Vagina (tissue), 2 donors: ENCODE data around the gene ATOSB. TPM values are rescaled to one million over a fixed set of nuclear protein-coding genes. Genes with fewer than 3 reads are reported as not detected.

ENCODE experiments used
- DNase-seq, 2 donors: peaks; one replicate each; pipeline ENCODE4 v3.0.0-alpha.2; 2017; ENCODE audit errors: extremely low spot score in 2 of 2
- H3K27ac ChIP-seq: fragments of 200-600 bp; sonication (generic); one replicate; pipeline ENCODE4 v1.5.1; 2019
- H3K27me3 ChIP-seq: fragments of 200-600 bp; sonication (generic); one replicate; pipeline ENCODE4 v1.5.1; 2019
- H3K36me3 ChIP-seq, 2 donors: fragments of 200-600 bp; sonication (generic); one replicate each; pipeline ENCODE4 v1.5.1; 2017 to 2019
- H3K4me1 ChIP-seq: fragments of 200-600 bp; sonication (generic); one replicate; pipeline ENCODE4 v1.5.1; 2019
- H3K4me3 ChIP-seq, 2 donors: fragments of 200-600 bp; sonication (generic); 1 replicate in 1 of 2; 2 replicates in 1 of 2; pipeline ENCODE4 v1.5.1; 2016 to 2019
- H3K9me3 ChIP-seq: fragments of 200-600 bp; sonication (generic); one replicate; pipeline ENCODE4 v1.5.1; 2019
- POLR2A ChIP-seq, 2 donors: fragments of 450-650 bp; IDR thresholded peaks; one replicate each; pipeline ENCODE4 v1.6.1; 2017; ENCODE audit warnings: antibody characterized with exemption in 2 of 2, mild to moderate bottlenecking in 2 of 2, moderate library complexity in 2 of 2
- POLR2AphosphoS5 ChIP-seq, 2 donors: sonication (generic); formaldehyde crosslinking; IDR thresholded peaks; one replicate each; pipeline ENCODE4 v1.9.0; 2017; ENCODE audit warnings: antibody characterized with exemption in 2 of 2, mild to moderate bottlenecking in 2 of 2, low read depth in 1 of 2; ENCODE audit not compliant: insufficient read depth in 1 of 2
- intact Hi-C: fragments of 100-400 bp; cut with DNase I; formaldehyde crosslinking; loops from one replicate; pipeline ENCODE4 v1.15.1; 2023
- total RNA-seq: library from RNA; depleted of rRNA; stranded (reverse); fragments of >200 nt; gene quantifications from one replicate; pipeline ENCODE4 v1.2.3, GENCODE V29; 2016
- TF ChIP-seq, protein P1 (sequence below), 3 experiments: fragments of 450-650 bp in 2 of 3; fragments of 200-600 bp in 1 of 3; sonication (generic) in 1 of 3; IDR thresholded peaks; one replicate each; pipeline ENCODE4 v1.5.1; 2017 to 2019; ENCODE audit warnings: antibody characterized with exemption in 3 of 3, mild to moderate bottlenecking in 2 of 3, moderate library complexity in 2 of 3

The ATOSB gene
- total RNA-seq, 1 donor from 2014 or later: 11.5 TPM

- H3K4me1 ChIP-seq: no peaks in the 10 kb centered on the region
- intact Hi-C loops: no loop called here
- H3K9me3 ChIP-seq: no peaks in the 10 kb centered on the region
- peaks cover 0 to 62% of the 10 kb centered on the region in 2 donors for H3K36me3 ChIP-seq
- H3K27ac ChIP-seq: no peak overlapping the region
- no peaks in the 10 kb centered on the region for H3K27me3 ChIP-seq
- H3K4me3 ChIP-seq: no peak overlapping the region
- no peak for DNase-seq
- TF ChIP-seq POLR2A (IDR thresholded peaks at IDR 0.05): no peak
- TF ChIP-seq, protein P1, sequence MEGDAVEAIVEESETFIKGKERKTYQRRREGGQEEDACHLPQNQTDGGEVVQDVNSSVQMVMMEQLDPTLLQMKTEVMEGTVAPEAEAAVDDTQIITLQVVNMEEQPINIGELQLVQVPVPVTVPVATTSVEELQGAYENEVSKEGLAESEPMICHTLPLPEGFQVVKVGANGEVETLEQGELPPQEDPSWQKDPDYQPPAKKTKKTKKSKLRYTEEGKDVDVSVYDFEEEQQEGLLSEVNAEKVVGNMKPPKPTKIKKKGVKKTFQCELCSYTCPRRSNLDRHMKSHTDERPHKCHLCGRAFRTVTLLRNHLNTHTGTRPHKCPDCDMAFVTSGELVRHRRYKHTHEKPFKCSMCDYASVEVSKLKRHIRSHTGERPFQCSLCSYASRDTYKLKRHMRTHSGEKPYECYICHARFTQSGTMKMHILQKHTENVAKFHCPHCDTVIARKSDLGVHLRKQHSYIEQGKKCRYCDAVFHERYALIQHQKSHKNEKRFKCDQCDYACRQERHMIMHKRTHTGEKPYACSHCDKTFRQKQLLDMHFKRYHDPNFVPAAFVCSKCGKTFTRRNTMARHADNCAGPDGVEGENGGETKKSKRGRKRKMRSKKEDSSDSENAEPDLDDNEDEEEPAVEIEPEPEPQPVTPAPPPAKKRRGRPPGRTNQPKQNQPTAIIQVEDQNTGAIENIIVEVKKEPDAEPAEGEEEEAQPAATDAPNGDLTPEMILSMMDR (IDR thresholded peaks at IDR 0.05): no peak
- TF ChIP-seq POLR2AphosphoS5 (IDR thresholded peaks at IDR 0.05; ENCODE audit: insufficient read depth in 1 of 2, low read depth in 1 of 2): no peak
Measured at GRCh38 chr9:35054185-35054835, 61.4 kb downstream of the ATOSB start.

Other genes with a start within 250 kb of the ATOSB start
- gene PHF24, start 157.6 kb downstream of the ATOSB start, total RNA-seq: 0.25 TPM
- gene DNAJB5, start 126.1 kb downstream of the ATOSB start, total RNA-seq: 6.9 TPM
- gene VCP, start 43.2 kb downstream of the ATOSB start, total RNA-seq: 130 TPM
- 17.2 TPM for gene FANCG, start 35.9 kb downstream of the ATOSB start, total RNA-seq
- gene PIGO, start 19.3 kb downstream of the ATOSB start, total RNA-seq: 13.3 TPM
- gene STOML2, start 12.7 kb downstream of the ATOSB start, total RNA-seq: 98.2 TPM
- gene UNC13B, start 46.1 kb upstream of the ATOSB start, total RNA-seq: 20.4 TPM